ENCODE results near the gene DUSP8.
A peak's percentile ranks its signal among the peaks of the same experiment; 100 is the strongest.

Gene DUSP8

GRCh38 chr11:1564535-1565172, 7.4 kb downstream of the DUSP8 start:
- peak; percentile 64 for DNase-seq

GRCh38 chr11:1563697-1564534, 8.2 kb downstream of the DUSP8 start:
- DNase-seq, result no peak

- no peak for DNase-seq
Observed at GRCh38 chr11:1563149-1563638, 8.9 kb downstream of the DUSP8 start.

- no peak for DNase-seq
Observed at GRCh38 chr11:1562469-1563148, 9.5 kb downstream of the DUSP8 start.

- DNase-seq, result no peak
Observed at GRCh38 chr11:1561955-1562354, 10.1 kb downstream of the DUSP8 start.

- DNase-seq, result no peak
Observed at GRCh38 chr11:1561266-1561665, 10.8 kb downstream of the DUSP8 start.

GRCh38 chr11:1560649-1561251, 11.3 kb downstream of the DUSP8 start:
- no peak for DNase-seq

- DNase-seq, result no peak
Observed at GRCh38 chr11:1560002-1560648, 11.9 kb downstream of the DUSP8 start.

- no peak for DNase-seq
Observed at GRCh38 chr11:1559111-1559951, 12.7 kb downstream of the DUSP8 start.

- no peak for DNase-seq
Observed at GRCh38 chr11:1558775-1559110, 13.3 kb downstream of the DUSP8 start.

GRCh38 chr11:1557904-1558774, 13.9 kb downstream of the DUSP8 start:
- DNase-seq, result no peak

GRCh38 chr11:1557051-1557884, 14.8 kb downstream of the DUSP8 start:
- DNase-seq, result no peak

GRCh38 chr11:1556278-1556902, 15.7 kb downstream of the DUSP8 start:
- DNase-seq, result no peak

GRCh38 chr11:1555713-1556153, 16.3 kb downstream of the DUSP8 start:
- no peak for DNase-seq

- DNase-seq, result no peak
Observed at GRCh38 chr11:1554981-1555712, 16.9 kb downstream of the DUSP8 start.

GRCh38 chr11:1553808-1554594, 18.1 kb downstream of the DUSP8 start:
- DNase-seq, result no peak

All from retina (tissue), 1 donor.